GM10847 (cell line): ENCODE data around the gene SCFD2.

ENCODE experiments used
- POLR2A ChIP-seq: IDR thresholded peaks from 2 replicates; pipeline ENCODE4 v1.6.1; 2011; ENCODE audit not compliant: insufficient read length; ENCODE audit errors: extremely low read depth

The SCFD2 gene

GRCh38 chr4:53132132-53132891, 233.5 kb downstream of the SCFD2 start:
- no peak for TF ChIP-seq POLR2A

- no peak for TF ChIP-seq POLR2A
Measured at GRCh38 chr4:53131562-53131925, 234.3 kb downstream of the SCFD2 start.

GRCh38 chr4:53130896-53131561, 234.8 kb downstream of the SCFD2 start:
- no peak for TF ChIP-seq POLR2A

- TF ChIP-seq POLR2A: no peak
Measured at GRCh38 chr4:53128706-53129357, 237.0 kb downstream of the SCFD2 start.

- TF ChIP-seq POLR2A: no peak
Measured at GRCh38 chr4:53128231-53128630, 237.6 kb downstream of the SCFD2 start.

- no peak for TF ChIP-seq POLR2A
Measured at GRCh38 chr4:53127365-53127764, 238.5 kb downstream of the SCFD2 start.

GRCh38 chr4:53126099-53126498, 239.8 kb downstream of the SCFD2 start:
- no peak for TF ChIP-seq POLR2A

- TF ChIP-seq POLR2A: no peak
Measured at GRCh38 chr4:53123819-53124218, 242.0 kb downstream of the SCFD2 start.

- TF ChIP-seq POLR2A: no peak
Measured at GRCh38 chr4:53123171-53123570, 242.7 kb downstream of the SCFD2 start.

- no peak for TF ChIP-seq POLR2A
Measured at GRCh38 chr4:53122280-53123116, 243.4 kb downstream of the SCFD2 start.

GRCh38 chr4:53121264-53121865, 244.5 kb downstream of the SCFD2 start:
- TF ChIP-seq POLR2A: no peak

GRCh38 chr4:53120778-53121177, 245.1 kb downstream of the SCFD2 start:
- no peak for TF ChIP-seq POLR2A

- no peak for TF ChIP-seq POLR2A
Measured at GRCh38 chr4:53119680-53120079, 246.2 kb downstream of the SCFD2 start.

- TF ChIP-seq POLR2A: no peak
Measured at GRCh38 chr4:53118676-53119075, 247.2 kb downstream of the SCFD2 start.

- TF ChIP-seq POLR2A: no peak
Measured at GRCh38 chr4:53116954-53117353, 248.9 kb downstream of the SCFD2 start.
